DMS114 treated with DMSO at 0.1 percent for 48 hours (cell line): ENCODE data around the gene FYTTD1.

Source experiments
- DNase-seq: peaks from one replicate; lab custom pipeline; 2025; ENCODE audit not compliant: unreplicated experiment; lab: John Stamatoyannopoulos, UW

The FYTTD1 gene

DNA sequence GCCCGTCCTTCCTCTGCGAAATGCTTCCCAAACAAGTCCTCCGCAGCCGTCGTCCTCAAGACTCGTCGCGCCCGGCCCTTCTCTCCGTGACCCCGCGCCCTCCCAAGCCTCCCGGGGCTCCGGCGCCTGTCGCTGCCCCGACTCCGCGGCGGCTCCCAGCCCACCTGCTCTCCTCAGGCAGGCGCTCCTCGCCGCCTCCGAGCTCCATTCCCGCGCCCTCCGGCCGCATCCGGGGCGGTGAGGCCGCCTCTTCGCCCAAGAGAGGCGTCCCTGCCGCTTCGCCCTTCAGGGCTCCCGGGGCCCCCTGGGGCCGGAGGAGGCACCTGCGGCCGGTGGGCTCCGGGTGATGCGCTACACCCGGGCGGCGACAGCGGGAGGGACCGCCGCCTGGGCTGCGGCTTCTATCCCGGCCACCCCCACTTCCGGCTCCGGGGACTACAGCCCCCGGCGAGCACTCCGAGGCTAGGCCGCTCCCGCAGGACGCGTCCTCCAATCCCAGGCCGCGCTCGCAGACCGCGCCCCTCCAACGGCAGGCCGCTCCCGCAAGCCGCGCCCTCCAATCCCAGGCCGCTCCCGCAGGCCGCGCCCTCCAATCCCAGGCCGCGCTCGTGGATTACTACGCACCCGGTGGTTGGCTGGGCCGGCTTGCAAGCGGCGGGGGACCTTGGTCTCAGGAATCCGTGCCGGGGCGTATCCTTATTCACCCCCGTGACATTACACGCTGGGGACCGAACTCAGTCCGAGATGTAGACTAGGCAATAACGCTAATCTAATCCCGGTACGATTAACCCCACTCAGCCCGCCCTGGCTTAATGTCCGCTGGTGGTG lies 13.0 kb upstream of the FYTTD1 start, which contains the start of gene RUBCN:
Gene RUBCN, minus strand, starts transcription at position 414 of the 828 bp plus-strand sequence. Its CDS starts 185 bp downstream, at position 229.
- peak; percentile 91 for DNase-seq

DNA sequence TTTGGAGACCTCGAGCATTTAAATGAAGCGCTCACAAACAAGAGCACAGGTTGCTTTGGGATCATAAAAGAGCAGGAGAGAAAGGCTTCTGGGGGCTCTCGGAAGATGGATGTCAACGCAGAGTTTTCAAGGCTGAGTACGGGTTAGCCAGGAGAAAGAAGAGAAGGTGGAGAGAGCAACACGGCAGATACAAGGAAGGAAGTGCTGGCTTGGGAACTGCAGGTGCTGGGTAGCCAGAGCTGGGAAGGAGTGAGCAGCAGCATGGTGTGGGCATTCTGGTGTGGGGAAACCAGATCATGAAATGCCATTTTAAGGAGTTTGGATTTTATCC lies 12.4 kb upstream of the FYTTD1 start:
- DNase-seq: no peak

DNA sequence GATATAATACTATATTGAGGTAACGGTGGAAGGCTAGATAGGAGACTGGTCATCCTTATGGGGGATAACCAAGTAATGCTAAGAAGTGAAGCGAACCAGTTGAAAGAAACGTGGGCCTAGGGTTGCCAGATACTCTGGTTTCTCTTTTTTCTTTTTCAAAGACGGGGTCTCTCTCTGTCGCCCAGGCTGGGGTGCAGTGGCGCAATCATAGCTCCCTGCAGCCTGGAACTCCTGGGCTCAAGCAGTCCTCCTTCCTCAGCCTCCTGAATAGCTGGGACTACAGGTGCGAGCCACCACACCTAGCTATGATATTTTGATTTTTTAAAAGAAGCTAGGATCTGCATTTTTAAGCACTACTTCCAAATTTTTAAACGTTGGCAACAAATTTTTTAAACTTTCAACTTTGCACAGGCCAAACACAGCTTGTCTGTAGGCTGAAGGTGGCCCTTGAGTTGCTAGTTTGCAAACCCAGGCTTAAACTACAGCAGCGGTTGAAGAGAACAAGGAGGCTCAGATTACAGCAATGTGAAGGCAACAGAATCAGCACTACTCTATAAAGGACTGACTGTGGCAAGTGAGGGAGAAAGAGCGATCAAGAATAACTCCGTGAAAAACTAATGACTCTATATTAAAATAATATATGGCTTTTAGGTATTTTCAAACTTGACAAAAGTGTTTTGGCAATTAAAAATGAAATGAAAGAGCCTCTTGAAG lies 11.8 kb upstream of the FYTTD1 start:
- no peak for DNase-seq

DNA sequence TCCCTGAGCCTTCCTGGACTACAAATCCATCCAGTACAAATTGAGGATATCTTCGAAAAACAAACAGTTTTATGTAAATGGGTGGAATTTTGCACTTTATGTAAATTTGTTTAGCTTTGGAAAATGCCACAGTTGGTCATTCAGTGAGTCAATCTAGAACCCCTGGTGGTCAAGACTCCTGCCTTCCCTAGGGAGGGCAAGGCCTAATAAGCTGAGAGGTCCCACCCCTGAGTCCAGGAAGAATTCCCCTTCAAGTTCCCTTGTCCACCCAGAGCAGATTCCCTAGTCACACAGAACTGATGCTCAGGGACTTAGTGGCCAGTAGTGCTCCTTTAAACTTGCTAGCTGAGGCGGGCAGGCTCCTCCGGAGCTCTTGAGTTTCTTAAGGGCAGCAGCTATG lies 6.9 kb upstream of the FYTTD1 start:
- DNase-seq: no peak

DNA sequence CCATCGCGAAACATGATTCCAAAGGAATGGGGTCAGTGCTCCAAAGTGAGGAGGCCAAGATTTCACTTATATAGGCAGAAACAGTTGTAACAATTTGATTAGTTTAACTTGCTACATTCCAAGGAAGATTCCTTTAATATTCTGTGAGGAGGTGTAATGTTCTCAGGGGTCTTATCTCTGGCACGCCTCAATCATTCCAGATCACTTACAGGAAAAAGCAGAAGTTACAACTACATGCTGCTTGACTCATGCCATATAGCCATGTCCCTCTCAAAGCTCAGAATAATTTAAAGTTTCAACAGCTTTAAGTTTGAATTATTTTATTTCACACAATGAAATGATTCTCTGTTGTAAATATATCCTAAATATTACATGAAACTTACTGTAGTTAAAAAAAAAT lies 3.5 kb upstream of the FYTTD1 start:
- DNase-seq: no peak

DNA sequence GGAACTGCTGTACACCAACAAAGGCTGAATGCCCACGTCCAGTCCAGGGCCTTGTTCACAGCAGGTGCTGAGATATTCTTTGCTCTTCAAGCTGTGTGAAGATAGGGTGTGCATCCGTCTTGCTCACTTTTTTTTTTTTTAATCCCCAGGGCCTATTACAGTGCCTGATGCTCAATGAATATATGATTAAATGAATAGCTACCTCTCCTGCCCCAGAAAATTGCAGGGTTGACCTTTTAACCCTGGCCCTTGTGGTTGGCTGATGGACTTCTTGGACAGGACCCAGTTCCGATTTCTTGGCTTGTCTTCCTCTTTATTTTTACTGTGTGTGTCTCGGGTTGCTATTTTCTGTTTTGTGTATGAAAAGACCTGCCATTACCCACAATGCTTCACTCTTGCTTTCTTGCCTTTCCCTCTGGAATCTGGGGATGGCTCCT lies 2.9 kb upstream of the FYTTD1 start:
- no peak for DNase-seq

DNA sequence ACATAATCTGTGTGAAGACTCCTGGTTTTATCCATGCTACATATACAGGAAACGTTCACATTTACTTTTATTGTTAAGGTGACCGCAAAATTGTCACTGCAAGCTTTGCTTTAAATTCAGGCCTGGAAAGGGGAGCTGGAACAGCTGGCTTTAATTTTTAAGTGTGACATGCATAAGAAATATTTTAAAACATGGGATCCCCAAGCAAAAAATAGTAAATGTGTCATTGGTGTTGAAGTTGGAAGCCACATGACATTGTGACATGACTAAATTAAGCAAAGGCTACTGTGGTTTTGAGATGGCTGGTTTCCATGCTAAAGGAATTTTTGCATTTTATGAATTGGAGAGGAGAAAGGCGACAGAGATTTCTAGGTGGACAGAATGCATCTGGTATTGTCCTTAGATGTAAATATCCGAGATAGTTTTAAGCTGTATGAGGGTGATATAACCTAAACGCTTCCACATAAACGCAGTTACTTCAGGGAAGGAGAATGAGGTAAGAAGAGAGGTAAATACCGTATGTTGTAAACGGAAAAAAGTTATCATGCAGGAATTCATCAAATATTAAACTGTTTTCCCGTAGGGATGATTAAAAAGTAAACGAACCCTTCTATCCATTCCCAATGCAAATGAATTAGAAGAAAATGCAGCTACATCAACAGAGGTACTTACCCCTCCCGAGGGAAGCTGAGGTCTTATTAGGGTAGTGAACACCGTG lies 927 bp upstream of the FYTTD1 start:
- DNase-seq: no peak

DNA sequence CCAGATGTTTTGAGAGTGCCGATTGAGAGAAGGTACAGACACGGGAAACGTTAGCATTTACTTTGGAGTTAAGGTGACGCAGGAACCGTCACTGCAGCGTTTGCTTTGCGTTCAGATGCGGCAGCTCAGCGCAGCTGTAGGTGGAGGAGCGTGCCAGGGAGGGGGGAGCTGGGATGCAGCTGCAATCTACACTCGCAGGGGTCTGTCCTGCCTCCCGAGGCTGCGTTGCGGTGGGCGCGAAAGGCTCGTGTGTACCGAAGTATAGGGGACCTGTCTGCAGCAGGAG lies 425 bp upstream of the FYTTD1 start:
- peak; percentile 69 for DNase-seq

DNA sequence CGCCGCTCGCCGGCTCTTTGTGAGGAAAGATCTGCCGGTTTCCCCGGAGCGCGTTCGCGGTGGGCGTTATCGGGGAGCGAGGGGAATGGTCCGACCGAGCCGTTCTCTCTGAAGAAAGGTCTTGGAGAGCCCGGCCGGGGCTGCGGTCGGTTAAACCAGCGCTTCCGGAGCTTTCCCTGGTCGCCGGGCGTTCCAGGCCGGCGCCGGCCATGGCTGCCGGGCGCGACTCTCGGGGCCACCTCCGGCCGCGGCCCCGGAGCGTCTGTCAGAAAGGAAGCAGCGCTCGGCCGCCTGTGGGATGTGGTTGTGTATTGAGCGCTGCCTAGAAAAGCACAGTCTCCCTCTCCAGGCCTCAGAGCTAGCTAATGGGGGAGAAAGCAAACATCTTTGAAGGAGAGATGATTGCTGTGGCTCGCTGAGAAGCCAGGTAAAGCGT lies 731 bp downstream of the FYTTD1 start:
- peak; percentile 39 for DNase-seq

DNA sequence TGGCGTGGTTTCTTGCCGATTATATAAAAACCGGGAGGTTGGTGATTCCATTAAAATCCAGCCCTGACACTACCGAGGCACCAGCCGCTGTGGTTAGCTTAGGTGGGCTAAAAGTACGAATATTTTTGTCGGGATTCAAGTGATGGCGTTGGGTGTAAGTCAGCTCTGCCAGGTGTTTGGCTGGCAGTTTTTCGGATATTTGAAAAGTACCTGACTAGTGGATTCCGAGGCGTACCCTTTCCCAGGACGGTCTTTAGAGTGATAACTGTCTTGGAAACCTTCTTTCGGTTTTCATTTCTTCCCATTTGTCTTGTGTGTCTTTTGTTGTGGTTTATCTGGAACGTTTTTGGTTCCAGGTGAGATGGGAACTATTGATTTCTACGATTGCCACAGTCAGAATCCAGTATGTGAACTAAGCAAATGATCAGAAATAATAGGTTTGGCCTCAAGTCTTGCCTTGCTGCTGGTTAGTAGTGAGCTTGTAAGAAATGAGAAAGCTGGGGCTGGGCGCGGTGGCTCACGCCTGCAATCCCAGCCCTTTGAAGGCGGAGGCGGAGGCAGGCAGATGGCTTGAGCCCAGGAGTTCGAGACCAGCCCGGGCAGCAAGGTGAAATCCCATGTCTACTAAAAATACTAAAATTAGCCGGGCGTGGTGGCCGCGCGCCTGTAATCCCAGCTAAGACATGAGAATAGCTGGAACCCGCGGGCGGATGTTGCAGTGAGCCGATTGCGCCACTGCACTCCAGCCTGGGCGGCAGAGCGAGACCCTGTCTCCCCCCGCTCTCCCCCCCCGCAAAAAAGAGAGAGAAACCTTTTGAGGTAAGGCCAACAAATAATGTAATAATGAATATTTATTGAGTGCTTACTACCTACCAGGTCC lies 1.4 kb downstream of the FYTTD1 start:
- DNase-seq: no peak

DNA sequence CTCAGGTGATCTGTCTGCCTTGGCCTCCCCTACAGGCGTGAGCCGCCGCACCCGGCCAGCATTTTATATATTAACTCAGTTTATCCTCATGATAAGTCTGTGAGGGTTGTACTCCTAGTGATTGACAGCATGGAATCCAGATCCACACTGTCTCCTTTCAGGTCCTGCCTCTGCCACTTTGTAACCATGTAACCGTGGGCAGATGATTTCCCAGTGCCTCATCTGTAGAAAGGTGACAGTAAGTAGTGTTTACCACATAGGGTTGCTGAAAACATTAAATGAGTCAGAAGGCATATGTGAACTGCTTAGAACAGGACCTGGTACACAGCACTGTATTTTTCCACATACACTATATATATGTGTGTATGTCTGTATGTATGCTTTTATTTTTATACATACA lies 2.4 kb downstream of the FYTTD1 start:
- DNase-seq: no peak

DNA sequence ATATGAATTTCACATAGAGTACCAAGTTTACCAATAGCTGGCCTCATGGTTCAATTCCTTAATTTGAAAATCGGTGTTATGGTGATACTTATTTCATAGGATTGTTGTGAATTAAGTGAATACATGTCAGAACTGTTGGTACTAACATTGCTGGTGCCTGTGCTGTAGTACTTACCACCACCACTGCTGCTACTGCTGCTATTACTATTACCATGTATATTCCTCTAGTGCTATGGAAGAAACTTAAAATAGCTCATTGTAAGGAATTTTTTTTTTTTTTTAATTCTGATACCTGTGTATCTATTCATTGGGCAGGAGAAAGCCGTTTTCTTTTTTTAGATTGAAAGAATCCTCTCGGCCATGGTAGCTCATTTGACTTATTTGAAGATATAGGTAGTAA lies 3.6 kb downstream of the FYTTD1 start:
- no peak for DNase-seq

DNA sequence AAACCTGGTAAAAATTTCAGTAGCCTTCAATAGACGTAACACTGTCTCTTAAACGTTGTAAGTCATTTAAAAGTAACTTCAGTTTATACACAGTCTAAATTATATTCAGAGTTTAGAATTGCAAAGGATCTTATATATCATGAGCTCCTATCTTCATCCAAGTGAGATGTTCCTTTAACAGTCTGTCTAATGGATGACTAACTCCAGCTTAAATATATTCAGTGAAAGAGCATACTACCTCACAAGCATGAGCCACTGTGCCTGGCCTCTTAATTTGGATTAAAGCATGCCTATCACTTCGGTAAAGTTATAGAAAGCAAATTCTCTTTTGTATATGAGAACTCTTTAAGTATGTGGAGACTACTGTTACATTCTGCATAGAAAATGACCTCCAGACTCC lies 7.0 kb downstream of the FYTTD1 start:
- no peak for DNase-seq

DNA sequence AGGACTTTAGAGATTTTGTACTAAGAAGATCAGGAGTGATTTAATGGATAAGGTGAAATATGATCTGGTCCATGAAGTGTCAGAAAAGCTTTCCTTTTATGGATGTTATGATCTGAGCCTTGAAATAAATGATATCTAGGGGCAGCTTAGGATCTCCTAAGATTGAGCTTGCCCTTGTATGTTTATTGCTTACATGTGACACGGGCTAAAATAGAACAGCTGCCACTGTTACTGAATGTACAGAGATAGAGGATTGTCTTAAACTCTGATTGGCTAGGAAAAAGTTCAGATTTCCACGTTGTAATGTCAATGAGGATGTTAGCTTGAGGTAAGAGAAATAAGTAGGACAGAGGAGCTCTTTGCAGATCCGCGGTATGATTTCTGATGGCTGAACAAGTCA lies 8.8 kb downstream of the FYTTD1 start:
- DNase-seq: no peak

DNA sequence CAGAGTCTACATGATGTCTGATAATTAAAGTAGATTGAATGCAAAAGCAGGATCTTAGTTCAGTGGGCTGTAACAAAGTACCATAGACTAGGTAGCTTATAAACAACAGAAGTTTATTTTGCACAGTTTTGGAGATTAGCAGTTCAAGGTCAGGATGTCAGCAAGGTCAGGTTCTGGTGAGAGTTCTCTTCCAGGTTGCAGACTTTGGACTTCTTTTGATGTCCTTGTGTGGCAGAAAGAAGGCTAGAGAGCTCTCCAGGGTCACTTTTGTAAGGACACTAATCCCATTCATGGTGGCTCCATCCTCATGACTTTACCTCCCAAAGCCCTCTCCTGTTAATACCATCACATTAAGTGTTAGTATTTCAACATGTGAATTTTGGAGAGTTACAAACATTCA lies 12.1 kb downstream of the FYTTD1 start:
- DNase-seq: no peak

DNA sequence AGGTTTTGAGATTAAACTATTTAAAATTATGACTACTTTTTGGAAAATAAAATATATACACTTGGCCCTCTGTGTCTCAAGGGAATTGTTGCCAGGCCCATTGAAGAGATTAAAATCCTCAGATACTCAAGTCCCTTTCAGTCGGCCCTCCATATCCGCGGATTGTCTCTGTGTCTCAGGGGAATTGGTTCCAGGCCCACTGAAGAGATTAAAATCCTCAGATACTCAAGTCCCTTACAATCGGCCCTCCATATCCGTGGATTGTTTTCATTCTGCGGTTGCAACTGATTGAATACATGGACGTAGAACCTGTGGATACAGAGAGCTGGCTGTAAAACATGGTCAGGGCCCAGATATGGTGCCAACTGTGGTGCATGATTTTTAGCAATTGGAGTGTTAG lies 25.6 kb downstream of the FYTTD1 start:
- DNase-seq: no peak

DNA sequence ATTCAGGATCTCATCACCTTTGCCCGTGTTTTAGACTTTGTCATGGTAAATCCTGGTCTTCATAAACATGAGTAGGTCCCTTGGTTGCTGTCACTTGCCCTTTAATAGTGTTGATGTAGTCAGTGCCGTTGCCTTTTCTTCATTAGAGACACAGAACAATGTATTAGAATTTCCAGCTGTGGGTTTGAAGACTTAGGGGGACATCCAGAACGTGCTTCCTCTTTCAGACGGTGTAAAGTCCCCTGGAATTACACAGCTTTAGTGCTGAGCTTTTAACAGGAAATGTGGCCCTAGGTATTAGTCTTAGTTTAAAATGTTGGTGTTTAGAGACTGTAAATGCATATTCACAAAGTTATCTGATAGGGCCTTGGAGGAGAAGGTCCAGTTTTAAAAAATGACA lies 32.5 kb downstream of the FYTTD1 start:
- no peak for DNase-seq

DNA sequence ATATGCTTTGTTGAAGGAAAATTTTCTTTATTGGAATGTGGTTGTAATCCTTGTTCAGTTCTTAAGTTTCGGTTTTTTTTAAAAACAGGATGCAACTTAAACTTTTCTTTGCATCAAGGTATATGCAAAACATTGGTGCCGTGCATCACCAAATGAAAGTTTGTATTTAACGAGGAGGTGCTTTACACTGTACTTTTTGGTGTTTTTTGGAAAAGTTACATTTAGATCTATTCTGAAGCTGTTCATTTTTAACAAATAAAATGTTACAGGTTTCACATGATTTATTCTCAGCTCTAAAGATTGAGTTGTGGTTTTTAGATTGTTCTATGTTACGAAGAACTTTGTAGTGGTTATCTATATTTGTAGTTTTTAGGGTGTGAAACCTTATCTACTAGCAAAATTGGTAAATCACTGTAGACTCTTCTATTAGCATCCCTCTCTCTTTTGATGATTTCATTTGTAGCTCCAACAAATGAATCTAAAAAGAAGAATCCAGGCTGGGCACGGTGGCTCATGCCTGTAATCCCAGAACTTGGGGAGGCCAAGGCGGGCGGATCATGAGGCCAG lies 34.4 kb downstream of the FYTTD1 start:
- no peak for DNase-seq

DNA sequence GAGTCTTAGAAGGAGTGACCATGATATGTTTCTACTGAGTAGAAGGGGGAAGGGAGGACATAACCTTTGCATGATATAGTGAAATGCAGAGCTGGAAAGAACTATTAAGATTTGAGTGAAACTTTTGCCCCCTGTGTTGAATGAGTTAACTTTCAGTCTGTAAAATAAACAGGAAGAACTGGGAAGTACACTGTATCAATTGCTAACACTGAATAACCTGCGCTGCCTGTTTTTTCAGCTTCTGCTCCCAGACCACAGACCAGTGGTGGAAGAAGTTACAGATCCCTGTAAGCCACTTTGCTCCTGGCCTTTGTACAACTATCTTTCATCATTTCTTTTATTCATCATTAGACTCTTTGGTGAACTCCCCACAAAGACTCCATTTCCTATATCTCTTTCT lies 37.7 kb downstream of the FYTTD1 start:
- DNase-seq: no peak

DNA sequence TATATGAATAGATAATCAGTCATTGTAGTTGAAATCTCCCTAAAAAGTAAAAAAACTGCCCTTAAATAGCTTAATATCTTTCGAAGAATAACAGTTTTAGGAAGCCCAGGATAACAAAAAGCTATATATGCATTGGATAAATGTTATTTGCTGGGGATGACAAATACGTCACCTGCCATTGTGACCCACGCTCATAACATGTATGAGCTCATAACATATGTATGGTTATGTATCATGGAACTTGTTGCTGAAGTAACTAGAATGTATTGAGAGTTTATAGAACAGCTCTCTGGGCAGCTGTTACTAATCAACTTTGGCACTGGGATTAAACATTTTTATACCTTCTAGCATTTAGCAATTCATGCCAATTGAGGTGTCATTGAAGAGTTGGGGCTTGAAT lies 39.6 kb downstream of the FYTTD1 start:
- DNase-seq: no peak

DNA sequence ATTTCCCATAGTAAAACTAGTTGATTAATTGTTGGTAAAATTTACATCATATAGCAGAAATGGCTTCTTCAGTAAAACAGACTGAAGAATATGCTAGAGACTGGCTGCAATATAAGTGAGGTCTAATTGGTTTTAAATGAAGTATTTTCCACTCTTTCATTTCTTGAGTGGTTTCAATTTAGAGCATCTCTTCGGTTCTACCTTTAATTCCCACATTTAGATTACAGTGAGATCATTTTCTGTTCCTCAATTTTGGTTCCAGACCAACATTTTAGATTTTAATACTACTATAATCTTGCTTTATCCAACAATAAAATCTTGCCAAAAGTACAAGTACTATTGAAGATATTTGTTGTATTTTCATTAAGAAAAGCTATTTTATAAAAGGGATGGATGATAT lies 40.4 kb downstream of the FYTTD1 start:
- DNase-seq: no peak
